Activated naive CD8-positive, alpha-beta T cell treated with anti-CD3 and anti-CD28 coated beads, Interleukin-2, amount 50 U/mL, for 16 hours (primary cell): ENCODE data around the gene MEGF11.

Experiments
- DNase-seq: peaks from one replicate; pipeline ENCODE4 v3.0.0-alpha.2; 2020; ENCODE audit warnings: low read depth, low spot score

Gene MEGF11

DNA sequence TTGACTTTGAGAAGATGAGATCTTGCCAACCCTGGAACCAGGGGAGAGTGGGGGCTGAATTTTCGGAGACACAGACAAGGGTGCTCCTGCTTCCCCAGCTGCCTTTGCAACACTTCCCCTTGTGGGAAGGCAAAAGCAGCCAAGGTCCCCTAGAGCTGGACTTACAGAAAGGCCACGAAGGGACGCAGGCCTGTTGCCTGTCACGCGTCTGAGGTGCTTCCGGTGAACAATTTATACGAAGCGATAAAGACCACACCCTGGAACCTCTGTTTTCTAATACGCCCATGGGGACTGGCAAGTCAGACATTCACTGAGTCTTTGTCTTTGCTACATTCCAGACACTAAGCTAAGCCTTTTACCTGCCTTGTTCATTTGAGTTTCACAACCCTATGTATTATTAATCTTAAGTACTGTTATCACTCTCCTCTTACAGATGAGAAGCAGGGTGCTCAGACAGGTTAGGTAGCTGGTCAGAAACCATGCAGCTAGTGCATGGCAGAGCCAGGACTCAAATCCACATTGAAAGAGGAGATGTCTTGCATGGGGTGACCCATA lies 13.2 kb downstream of the MEGF11 start:
- no peak for DNase-seq

DNA sequence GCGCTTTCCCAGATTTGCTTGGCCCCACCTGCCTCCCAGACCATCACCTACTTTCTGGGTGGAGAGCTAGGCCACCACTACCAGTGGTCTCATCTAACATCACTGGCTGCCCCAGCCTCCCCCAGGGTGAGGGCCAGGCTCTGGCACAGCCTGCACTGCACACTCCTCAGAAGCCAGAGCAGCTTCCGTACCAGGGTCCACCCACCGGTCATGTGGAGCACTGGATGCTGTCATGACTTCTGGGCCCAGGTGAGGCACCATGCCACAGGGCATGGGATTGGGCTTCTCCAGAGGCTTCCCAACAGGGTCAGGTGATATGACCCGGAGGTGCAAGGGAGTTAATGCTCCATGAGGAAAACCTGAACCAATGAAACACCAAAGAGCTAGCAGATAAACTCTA lies 14.0 kb downstream of the MEGF11 start:
- DNase-seq, result no peak

DNA sequence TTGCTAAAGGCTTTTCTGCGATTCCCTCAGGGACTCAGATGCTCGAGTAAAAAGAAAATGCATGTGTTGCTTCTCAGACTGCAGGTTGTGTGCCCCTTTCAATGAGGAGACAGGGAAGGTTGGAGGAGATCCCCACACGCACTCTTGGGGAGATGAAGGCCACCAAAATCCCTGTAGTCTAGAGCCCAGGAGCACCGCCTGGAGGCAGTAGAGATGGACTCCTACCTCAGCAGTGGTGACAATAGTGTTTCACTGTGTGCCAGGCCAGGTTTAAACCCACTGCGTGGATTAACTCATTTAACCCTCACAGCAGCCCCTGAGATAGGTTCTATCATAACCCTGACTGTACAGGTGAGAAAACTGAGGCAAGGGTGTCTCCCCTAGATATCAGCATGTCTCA lies 15.2 kb downstream of the MEGF11 start:
- no peak for DNase-seq

DNA sequence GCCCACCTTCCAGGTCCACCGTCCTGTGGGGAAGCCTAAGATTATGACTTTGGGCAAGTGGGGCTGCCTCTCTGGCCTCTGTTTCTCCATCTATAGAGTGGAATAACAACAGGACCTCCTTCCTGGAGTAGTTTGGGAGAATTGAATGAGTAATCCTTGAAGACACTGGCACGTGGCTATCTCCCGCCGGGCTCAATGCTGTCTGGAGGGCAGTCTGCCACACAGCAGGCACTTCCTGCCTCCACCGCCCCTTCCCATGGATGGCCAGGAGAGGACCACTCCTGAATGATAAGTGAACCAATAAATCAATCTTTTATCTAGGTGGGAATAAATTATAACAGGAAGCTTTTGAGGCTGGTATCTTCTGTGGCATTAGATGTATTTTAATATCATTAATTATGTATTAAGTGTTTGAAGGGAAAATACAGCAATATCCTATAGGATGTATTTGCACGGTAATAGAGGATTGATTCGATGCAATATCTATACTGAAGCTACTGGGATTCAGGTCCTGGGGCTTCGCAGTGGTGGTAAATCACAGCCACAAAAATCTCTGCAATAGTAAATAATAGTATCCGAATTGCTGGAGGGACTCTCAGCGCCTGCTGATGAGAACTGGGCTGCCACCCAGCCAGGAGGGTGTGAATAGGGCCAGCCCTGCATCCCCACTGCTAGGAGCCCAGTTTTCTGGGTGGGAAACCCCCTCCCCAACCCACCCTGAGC lies 15.9 kb downstream of the MEGF11 start:
- DNase-seq, result no peak

DNA sequence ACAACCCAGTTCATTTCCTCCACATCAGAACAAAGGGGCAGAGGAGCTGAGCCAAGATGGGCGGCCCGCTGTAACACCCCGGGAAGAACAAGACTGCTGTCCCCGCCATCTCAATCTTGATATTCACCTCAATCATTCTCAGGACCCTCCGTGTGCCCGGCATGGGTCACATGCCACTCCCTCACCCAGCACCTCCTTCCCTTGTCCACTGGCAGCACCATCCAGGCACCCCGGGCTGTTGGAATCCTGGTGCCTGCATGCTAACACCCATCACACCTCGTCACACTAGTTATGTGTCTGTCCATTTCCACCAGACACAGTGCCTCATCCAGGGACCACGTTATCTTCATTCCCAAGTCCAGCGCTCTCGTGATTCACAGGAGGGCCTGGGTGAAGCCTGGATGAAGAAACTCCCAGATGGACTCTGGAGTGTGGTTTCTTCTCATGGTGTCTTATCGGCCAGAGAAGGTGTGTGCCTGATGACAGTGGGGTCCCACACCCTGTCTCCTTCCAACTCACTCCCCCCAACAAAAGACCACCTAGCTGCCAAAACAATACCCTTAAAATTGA lies 16.7 kb downstream of the MEGF11 start:
- DNase-seq, result no peak

DNA sequence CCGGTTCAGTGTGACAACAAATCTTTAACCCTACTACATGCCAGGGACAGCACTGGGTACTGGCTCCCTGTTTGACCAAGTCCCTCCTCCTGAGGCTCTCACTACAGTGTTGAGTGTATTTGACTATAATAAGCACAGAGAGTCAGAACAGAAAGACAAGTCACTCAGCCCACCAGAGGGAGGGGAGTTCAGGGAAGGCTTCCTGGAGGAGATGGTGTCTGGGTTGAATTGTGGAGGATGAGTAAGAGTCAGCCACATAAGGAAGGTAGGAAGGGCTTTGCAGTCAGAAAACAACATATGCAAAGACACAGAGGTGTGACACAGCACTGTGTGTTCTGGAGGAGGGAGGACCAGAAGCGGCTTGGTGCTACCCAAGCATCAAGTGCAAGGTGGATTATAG lies 17.7 kb downstream of the MEGF11 start:
- no peak for DNase-seq

DNA sequence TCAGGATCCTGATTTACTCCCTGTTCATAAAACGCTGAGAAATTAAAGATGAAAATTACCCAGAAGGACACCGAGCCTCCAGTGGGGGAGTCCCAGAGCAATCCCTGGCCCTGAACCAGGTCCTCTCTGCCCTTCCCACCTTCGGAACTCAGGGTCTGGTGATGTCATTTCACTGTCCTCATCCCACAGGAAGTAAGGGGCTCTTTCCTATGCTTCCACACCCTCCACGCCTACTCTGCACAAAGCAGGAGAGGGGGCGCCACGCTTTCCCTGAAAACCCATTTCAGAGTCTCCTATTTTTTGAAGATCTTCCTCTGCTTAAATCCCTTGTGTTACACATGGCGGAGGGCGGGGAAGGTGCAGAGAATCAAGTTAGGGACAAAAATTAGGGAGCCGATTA lies 18.8 kb downstream of the MEGF11 start:
- no peak for DNase-seq

DNA sequence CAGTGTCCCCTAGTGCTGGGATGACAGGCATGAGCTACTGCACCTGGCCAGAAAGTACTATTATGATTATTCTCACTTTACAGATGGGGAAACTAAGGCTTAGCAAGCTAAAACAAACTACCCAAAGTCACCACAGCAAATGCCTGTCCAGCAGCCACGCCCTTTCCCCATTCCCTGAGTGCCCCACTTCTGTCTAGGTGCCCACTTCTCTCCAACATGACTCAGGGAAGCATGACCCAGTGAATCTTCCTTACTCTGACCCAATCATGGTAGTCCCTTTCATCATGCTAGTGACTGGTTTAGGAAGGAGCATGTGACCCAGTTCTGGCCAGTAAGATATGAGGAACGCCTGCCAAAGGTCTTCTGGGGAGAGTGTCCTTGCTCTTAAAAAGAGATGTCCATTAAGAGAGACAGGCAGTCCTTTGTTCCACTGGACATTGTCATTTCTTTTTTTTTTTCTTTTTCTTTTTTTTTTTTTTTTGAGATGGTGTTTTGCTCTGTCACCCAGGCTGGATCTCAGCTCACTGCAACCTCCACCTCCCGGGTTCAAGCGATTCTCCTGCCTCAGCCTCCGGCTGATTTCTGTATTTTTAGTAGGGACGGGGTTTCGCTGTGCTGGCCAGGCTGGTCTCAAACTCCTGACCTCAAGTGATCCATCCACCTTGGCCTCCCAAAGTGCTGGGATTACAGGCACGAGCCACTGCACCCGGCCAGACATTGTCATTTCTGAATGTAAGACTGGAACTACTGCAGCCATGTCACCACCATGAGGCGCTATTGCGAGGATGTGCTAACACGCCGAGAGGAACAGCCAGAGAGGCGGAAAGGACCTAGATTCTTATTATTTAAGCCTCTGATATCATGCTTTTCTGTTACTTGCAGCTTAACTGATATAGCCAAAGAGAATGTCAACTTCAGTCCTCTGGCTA lies 19.8 kb downstream of the MEGF11 start:
- DNase-seq, result no peak

DNA sequence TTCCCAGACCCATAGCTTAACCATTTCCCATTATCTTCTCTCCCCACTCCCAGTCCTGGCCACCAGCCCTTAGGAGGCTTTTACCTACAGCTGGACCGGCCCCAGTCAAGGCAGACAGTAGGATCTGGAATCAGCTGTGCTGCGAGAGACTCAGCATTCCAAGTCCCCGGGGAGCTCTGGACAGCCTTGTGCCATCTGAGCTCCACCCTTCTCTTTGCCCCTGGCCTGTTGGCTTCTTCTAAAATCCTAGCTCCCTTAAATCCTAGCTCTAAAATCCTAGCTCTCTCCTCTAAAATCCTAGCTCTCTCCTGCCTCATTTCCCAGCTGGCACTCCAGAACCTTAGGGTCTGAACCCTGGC lies 21.3 kb downstream of the MEGF11 start:
- DNase-seq, result no peak

DNA sequence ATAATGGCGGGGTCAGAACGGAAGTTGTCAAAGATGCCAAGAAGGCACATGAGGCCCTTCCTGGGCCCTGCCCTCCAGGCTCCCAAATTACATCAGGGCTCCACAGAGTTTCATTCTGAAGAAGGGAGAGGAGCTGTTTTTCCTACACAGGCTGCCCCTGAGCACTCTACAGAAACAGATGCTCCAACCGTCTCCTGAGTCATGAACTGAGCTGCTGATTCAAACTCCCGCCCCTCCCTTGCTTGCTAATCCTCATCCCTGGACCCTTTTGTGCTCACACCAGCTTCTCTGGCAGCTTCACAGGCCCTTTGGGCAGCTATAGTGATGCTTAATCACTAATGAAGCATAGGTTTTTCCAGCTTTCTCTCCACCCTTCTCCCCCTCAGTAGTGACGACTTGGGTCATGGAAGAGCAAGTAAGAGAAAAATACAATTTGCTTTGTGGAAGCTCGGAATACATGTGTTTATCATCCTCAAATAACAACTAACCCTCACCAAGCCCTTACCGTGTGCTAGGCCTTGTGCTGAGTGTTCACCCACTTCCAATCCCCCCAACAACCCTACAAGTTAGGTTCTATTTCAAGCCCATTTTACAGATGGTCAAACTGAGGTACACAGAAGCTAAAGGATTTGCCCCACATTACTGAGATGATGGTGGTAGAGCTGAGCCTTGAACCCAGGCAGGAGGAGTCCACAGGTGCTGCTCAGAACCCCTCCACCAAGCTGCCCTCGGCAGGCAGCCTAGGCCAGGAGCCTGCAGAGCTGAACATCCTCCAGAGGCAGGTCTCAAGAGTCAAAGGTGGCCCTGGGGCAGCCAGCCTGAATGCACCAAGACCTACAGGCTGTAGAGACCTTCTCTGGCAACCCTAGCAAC lies 21.9 kb downstream of the MEGF11 start:
- DNase-seq, result no peak

DNA sequence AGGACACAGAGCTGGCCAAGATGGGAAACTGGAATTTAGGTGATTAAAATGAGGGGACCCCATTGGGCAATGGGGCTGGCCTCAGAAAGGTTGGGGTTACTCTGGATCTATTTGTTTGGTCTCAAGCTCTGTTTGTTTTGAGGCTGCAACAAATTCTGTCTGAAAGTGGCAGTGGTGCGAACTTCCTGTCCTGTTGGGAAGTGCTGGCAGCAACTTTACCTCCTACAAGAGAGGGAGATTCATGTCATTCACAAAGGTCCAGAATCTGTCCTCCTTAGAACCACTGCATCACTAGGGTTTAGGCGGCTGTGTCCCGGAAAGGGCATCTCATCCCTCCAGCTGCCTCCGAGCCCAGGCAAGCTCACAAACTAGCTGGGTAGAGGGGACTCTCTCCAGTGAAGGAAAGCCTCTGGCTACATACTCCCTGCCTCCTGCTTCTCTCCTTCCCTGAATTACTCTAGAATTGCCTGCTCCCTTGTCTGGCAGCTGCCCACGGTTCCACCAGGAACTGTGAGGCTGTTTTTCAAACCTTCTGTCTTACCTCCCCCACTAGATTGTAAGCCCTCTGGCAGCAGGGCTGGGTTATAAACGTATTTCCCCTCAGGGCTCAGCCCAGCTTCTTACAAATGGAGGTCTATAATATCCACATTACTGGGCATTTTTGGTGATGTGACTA lies 23.6 kb downstream of the MEGF11 start:
- DNase-seq, result no peak

DNA sequence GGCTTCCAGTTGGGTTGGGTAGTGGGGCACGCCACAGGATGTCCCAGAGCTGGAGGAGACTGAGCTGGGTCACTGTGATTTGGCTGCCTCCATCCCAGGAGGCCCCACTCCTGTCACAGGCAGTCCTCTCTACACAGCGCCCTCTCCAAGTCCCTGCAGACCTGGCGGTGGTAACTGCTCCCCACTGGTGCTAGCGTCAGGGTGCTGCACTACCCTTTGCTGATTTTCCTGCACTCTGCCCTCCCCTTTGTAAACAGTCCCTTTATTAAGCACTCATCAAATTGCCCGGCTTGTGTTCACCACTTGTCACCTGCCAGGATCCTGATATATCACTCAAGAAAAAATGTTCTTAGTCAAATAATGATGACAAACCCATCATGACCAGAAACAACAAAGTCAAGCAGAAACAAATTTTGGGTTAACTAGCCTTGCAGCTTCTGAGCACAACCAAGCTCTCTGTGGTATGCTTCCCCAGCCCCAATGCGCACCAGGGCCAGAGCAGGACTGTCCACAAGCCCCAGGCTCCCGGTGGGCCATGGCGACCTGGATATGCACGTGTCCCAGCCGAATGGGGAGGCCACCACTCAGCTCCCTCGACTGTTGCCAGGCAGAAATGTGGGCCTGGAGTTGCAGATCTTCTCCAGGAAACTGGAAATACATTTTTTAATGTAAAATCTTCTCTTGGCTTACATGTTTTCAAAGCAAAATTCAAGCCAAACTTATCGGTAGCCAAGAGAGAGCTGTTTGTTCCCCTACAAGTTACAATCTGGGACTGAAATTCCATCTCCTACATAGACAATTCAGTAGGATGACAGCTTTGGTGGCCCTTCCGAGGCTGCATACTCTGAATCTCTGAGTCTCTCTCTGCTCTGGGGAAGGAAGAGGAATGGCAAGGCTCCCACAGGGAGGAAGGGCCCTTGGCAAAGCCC lies 24.5 kb downstream of the MEGF11 start:
- no peak for DNase-seq

DNA sequence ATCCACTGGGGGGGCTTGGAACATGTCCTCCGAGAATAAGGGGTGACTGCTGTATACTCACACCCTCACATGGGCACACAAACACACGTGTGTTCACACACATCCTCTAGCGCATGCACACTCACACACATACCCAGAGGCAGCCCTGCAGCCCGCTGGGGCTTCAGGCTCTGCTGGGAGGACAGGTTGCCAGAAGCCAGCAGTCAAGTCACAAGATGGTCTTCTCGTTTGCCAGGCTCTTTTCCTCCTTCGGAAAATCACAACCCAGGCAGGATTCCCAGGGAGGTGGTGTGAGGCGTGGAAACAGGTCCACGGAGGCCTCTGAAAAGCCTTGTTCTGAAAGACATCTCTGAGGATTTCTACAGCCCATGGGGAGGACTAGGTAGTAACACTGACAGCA lies 26.8 kb downstream of the MEGF11 start:
- no peak for DNase-seq

DNA sequence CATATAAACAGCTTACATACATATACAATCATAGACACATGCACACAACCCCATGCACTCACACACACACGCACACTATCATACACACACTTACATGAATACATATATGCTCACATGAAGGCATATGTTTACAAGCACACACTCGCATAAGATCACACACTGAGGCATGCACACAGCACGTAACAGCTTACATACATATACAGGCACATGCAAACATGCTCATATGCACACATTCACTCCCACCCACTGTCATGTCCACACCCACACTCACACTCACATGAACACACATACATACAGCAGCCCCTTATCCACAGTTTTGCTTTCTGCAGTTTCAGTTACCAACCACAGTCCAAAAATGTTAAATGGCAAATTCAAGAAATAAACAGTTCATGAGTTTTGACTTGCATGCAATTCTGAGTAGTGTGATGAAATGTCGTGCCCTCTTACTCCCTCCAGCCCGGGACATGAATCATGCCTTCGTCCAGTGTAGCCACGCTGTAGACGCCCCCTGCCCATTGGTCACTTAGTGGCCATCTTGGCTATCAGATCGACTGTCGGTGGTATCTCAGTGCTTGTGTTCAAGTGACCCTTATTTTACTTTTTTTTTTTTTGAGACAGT lies 27.8 kb downstream of the MEGF11 start:
- no peak for DNase-seq

DNA sequence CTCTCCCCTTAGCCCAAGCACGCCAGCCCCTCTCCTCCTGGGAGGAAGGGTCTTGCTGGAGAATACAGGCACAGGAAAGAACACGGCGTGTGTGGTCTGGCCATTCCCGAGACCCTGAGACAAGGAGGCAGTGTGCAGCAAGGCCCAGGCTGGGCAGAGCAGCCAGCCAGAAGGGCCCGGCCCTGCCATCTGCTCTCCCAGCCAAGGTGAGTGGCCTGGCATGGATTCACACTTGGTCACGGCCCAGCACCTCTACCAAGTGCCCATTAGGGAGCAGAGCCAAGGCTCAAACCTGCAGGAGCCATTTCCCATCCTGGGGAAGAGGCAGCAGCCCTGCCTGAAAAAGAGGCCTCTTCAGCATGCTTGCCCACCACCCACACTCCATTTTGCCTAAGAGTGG lies 28.6 kb downstream of the MEGF11 start:
- no peak for DNase-seq

DNA sequence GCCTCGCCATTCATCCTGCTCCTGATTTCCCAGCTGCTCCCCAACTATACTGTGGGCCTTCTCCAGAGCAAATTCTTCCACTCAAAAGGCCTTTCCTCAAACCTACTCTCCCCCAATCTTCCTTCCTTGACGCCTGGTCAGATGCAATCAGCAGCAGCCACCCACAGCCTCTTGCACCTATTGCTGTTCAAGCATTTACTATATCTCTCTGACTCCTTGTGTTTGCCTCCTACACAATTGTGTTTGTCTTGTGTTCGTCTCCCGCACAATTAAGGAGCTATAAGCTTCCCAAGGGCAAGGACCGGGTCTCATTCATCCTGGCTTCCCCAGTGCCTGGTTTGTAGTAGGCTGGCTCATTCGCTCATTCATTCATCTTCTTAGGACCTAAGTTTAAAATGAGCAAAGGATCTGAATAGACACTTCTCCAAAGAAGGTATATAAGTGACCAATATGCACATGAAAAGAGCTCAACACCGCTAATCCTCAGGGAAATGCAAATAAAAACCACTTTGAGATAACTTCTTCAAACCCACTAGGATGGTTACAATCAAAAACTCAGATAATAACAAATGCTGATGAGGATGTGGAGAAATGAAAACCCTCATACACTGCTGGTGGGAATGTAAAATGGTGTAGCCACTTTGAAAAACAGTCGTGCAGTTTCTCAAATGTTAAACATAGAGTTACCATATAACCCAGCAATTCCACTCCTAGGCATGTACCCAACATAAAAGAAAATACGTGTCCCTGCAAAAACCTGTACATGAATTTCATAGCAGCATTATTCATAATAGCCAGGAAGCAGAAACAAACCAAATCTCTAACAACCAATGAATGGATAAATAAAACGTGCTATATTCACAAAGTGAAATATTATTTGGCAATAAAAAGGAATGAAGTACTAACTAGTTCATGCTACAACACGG lies 31.0 kb downstream of the MEGF11 start:
- no peak for DNase-seq

DNA sequence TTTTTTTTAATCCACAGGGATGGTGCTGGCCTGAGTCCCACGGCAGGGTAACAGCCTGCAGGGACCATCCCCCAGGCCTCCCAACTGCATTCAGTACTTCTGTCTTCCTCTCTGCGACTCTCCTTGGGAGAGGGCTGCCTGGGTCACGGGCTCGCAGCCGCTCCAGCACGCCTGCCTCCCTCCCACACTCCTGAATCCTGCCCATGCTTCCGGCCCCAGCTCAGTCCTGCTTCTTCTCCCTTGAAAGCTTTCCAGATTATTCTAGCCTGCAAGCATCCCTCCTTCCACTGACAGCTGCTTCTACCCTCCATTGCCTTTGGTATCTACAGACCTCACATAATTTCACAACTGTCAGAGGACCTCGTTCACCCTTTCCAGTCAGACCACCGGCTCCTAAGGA lies 32.4 kb downstream of the MEGF11 start:
- no peak for DNase-seq

DNA sequence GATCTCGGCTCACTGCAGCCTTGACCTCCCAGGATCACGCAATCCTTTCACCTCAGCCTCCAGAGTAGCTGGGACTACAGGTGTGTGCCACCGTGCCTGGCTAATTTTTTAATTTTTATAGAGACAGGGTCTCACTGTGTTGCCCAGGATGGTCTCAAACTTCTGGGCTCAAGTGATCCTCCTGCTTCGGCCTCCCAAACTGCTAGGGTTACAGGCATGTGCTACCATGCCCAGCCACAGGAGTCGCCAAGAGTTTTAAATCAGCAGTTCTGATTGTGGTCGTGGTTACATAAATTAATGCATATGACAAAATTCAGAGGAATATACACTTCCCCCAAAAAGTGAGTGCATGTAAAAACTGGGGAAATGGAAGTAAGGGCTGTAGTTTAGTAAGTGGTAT lies 32.9 kb downstream of the MEGF11 start:
- no peak for DNase-seq
